Activated T-cell treated with anti-CD3 and anti-CD28 coated beads, Interleukin-2, amount 50 U/mL, for 72 hours (primary cell): ENCODE data around the gene CELF1. TPM values are rescaled to one million over a fixed set of nuclear protein-coding genes. Genes with fewer than 3 reads are reported as not detected.
A peak's percentile ranks its signal among the peaks of the same experiment; 100 is the strongest.
"Not testable (repeated sequence)": the region's sequence is repeated elsewhere in the genome, so short reads cannot be mapped to it uniquely, and the experiment has no call there.

Experiments used
- ATAC-seq, 2 donors: fragments of 150-1000 bp; cut with Tn5 transposase; replicated peaks in 1 of 2; 2 replicates each; pipeline ENCODE4 v1.10.0; 2021; ENCODE audit warnings: moderate library complexity in 2 of 2, mild to moderate bottlenecking in 1 of 2
- DNase-seq, 2 donors: peaks; one replicate each; pipeline ENCODE4 v3.0.0; 2021 to 2022; ENCODE audit warnings: mixed read lengths in 1 of 2
- H3K27ac Mint-ChIP-seq: one replicate; pipeline ENCODE4 v1.8.0; 2022; ENCODE audit warnings: mild to moderate bottlenecking, moderate library complexity, mixed read lengths
- H3K27me3 Mint-ChIP-seq: one replicate; pipeline ENCODE4 v1.8.0; 2022; ENCODE audit warnings: low read depth, mixed read lengths
- H3K36me3 Mint-ChIP-seq, 2 donors: one replicate each; pipeline ENCODE4 v1.8.0; 2022; ENCODE audit warnings: mixed read lengths in 2 of 2, mild to moderate bottlenecking in 1 of 2; ENCODE audit not compliant: insufficient read depth in 2 of 2
- H3K4me1 Mint-ChIP-seq: one replicate; pipeline ENCODE4 v1.8.0; 2022; ENCODE audit warnings: low read depth, mixed read lengths
- H3K4me3 Mint-ChIP-seq, 2 donors: one replicate each; pipeline ENCODE4 v1.8.0; 2022; ENCODE audit warnings: mild to moderate bottlenecking in 2 of 2, mixed read lengths in 2 of 2, moderate library complexity in 2 of 2
- H3K9me3 Mint-ChIP-seq, 2 donors: one replicate each; pipeline ENCODE4 v1.8.0; 2022; ENCODE audit warnings: mixed read lengths in 2 of 2
- total RNA-seq, 2 donors: library from RNA; stranded (reverse); gene quantifications; one replicate each; pipeline ENCODE4 v1.2.3, GENCODE V29; 2022

CELF1 gene
- total RNA-seq, 2 donors from 2014 or later: 128 to 149 TPM

DNA sequence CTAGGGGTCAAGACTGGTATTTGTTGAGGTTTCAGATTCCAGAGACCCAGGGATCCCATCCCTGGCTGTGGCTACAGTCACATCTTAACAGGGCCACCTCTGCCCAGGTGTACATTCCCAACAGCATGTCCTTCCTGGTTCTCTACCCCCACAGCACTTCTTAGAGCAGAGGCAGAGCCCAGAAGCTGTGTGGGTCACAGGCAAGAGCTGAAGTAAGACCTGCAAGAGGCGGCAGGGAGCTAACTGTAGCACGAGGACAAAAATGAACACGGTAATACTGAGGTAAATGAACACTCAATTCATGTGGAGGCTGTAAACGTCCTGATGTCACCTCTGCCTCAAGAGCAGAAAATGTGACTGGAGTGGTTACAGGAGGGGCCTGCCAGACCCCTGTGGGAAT is 82.3 kb downstream of the CELF1 start:
- H3K36me3 Mint-ChIP-seq: peaks cover 4 to 38% of the 10 kb centered on the region in 2 donors
- ATAC-seq: no peak

DNA sequence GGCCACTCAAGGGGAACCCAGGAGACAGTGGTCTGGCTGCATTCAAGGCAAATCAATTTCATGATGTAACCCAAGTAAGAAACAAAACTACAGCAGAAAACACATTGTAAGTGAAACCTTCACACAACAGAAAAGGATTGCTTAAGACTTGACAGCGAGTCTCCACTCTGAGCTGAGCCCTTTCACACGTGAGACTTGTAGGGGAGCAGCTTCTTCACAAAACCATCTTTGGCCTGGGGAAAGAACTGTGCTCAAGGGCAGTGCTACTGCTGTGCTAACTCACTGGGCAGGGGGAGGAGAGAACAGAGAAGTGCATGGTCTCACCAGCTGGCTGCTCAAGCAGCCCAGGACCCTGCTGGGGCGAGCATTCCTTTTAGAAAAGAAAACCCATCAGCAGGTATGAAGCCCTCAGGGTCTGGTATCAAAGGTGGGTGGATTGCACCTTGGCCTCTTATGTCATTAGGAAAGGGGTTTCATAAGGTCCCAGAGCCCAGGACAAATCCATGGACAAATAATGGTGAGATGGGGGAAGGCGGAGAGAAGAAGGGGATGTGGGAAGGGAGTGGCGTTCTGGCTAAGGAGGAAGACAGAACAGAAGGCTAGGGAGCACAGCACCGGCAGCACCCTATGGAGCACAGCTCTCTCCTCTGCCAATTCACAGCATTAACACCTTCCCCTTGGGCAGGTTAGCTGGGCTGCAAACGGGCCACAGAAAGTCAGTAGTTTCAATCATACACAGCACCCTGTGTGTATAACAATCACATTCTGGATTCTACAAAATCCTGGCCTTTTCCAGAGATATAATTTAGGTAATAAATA is 83.4 kb downstream of the CELF1 start:
- Mint-ChIP-seq H3K4me1 (peaks cover 10% of the 10 kb centered on the region), H3K4me3 (no peak overlapping the region), H3K27ac (peak overlapping the region; percentile 72), H3K27me3 (no peaks in the 10 kb centered on the region), H3K9me3 (no peaks in the 10 kb centered on the region), H3K36me3 (peaks cover 4 to 34% of the 10 kb centered on the region in 2 donors)
- peak in 1 of 2 donors; percentile 23 for ATAC-seq
- DNase-seq: no peak

More for the DNA sequence above, 82.3 kb downstream of the CELF1 start:
- Mint-ChIP-seq H3K4me1 (peaks cover 10% of the 10 kb centered on the region), H3K27ac (peak overlapping the region; percentile 20), H3K27me3 (no peaks in the 10 kb centered on the region), H3K4me3 (no peak overlapping the region), H3K9me3 (no peaks in the 10 kb centered on the region)
- no peak for DNase-seq

DNA sequence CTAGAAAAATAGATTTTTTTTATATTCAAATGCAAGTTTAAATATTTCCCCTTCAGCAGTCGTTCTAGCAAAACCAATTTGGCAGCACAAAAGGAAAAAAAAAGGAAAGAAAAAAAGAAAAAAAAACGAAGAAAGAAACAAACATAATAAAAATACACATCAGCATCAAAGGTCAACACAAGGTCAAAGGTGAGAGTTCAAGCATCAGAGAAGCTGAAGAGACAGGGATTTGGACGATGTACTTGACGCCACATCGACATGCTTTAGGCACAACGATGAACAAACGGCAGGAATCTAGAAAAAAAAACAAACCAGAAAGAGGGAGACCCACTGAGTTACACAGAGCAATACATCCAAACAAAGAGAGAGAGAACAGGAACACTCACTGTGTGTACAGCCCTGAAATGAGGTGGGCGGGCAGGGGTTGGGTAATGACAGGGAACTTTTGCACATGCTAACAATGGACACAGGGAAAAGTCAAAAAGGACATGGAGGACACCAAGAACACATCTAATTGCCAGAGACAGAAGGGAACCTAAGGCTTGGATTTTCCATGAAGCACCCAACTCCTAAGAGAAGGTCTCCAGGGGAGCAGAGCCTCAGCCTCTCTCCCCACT is 84.2 kb downstream of the CELF1 start:
- ATAC-seq: no peak
- H3K9me3 Mint-ChIP-seq: no peaks in the 10 kb centered on the region
- peaks cover 0 to 30% of the 10 kb centered on the region in 2 donors for H3K36me3 Mint-ChIP-seq

DNA sequence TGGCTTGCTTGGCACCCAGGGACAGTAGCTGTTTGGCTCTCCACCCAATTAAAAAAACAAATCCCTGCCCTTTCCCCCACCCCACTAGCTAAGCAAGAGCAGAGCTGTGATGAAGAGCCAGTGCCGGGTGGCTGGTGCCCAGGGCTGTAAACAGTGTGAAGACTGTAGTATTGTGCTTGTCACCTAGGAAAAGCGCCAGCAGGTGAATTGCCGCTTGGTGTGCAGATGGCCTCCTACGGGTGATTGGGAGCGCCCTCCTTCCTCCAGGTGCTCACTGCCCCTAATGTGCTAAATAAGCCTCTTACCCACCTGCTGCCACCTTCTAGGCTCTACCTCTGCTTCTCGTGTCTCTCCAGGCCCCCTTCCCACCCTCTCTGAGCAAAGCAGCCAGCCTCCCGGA is 85.6 kb downstream of the CELF1 start:
- no peaks in the 10 kb centered on the region for H3K9me3 Mint-ChIP-seq
- no peaks in the 10 kb centered on the region for H3K27me3 Mint-ChIP-seq
- H3K27ac Mint-ChIP-seq: peak overlapping the region; percentile 89
- H3K4me1 Mint-ChIP-seq: peaks cover 10% of the 10 kb centered on the region
- ATAC-seq (no peak), DNase-seq (no peak)
- H3K36me3 Mint-ChIP-seq: peaks cover 0 to 24% of the 10 kb centered on the region in 2 donors
- no peak overlapping the region for H3K4me3 Mint-ChIP-seq

More for the DNA sequence above, 84.2 kb downstream of the CELF1 start:
- no peaks in the 10 kb centered on the region for H3K27me3 Mint-ChIP-seq
- peaks cover 10% of the 10 kb centered on the region for H3K4me1 Mint-ChIP-seq
- DNase-seq: no peak
- peak overlapping the region; percentile 89 for H3K27ac Mint-ChIP-seq
- no peak overlapping the region for H3K4me3 Mint-ChIP-seq

DNA sequence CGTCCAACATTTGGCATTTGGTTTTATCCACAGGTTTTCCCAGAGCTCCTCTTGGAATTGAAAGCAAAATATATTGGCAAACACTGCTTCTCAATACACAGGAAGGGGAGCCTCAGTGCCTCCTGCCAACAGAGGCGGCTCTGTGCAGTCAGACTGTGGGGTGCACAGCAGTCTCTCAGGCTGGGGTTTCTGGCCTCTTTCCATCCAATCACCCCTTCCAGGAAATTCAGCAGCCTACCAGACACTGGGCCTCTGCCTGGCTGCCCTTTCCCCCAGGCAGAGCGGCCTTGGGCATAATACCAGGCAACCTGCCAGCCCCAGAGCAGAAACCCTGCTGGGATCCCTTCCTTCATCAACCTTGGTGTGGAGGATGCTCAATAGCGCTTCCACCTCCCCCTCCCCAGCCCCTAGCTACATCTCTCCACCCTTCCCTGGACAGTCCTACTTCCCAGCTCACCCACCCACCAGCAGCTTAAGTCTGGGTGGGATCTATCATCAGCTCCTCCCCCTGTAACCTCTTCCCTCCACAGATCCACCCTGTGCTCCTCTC is 86.2 kb downstream of the CELF1 start:
- ATAC-seq (no peak), DNase-seq (no peak)
- H3K27me3 Mint-ChIP-seq: no peaks in the 10 kb centered on the region
- H3K4me3 Mint-ChIP-seq: no peak overlapping the region
- H3K36me3 Mint-ChIP-seq: peaks cover 0 to 23% of the 10 kb centered on the region in 2 donors
- H3K27ac Mint-ChIP-seq: peak overlapping the region; percentile 91
- peaks cover 10% of the 10 kb centered on the region for H3K4me1 Mint-ChIP-seq
- no peaks in the 10 kb centered on the region for H3K9me3 Mint-ChIP-seq

DNA sequence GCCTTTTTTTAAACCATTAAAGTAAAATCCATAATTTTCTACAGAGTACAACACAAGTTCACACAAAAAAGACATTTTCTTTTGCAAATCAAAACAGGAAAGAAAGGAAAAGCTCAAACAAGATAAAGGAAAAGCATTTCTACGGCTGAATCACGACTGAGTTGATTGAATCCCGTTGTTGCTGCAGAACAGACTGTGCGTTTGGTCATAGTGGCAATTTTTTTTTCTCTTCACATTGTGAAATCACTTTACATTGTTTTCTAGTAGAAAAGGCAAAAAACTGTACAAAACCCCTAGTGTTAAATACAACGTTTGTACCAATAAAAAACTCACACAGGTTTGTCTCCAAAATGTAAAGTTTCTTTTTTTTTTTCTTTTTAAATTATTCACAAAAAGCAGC is 86.7 kb downstream of the CELF1 start:
- DNase-seq: no peak
- Mint-ChIP-seq H3K27ac (peak overlapping the region; percentile 91), H3K36me3 (peaks cover 0 to 18% of the 10 kb centered on the region in 2 donors), H3K9me3 (no peaks in the 10 kb centered on the region), H3K27me3 (no peaks in the 10 kb centered on the region), H3K4me1 (peaks cover 10% of the 10 kb centered on the region), H3K4me3 (no peak overlapping the region)
- ATAC-seq: no peak

DNA sequence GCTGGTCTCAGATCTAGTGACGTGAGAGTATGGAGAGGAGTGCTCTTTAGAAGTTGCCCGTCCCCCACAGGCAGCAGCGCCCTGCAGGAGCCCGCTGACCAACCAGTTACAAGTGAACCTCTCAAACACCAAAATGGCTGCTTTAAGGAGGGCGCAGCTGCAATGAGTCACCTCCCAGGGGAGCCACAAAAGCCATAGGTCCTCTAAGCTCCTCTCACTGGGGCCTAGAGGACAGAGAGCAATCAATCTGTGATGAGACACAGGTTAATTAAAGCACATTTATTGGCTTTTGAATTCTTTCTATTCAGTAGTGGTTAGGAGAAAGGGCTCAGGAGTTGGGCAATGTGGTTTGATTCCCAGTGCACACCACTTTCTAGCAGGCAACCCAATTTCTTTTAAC is 88.4 kb downstream of the CELF1 start:
- Mint-ChIP-seq H3K4me3 (no peak overlapping the region), H3K9me3 (no peaks in the 10 kb centered on the region), H3K4me1 (peaks cover 10% of the 10 kb centered on the region), H3K27ac (no peak overlapping the region), H3K27me3 (no peaks in the 10 kb centered on the region), H3K36me3 (peaks cover 0 to 10% of the 10 kb centered on the region in 2 donors)
- DNase-seq: no peak
- ATAC-seq: no peak

DNA sequence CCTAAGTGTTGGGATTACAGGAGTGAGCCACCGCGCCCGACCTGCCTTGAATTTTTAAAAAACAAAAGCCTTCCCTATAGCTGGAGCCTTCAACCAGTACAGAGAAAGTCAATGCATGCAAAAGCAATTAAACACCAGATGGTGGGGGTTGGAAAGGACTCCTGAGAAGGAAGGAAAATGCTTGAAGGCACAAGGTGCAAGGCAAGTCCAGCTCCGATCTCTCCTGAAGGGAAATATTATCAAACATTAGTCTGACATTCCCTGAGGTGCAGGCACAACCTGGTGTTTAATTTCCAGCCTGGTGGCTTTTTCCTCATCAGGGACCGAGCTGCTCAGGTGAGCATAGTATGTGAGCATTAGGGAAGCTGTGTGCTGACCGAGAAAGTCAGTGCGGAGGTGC is 91.1 kb downstream of the CELF1 start:
- no peak for ATAC-seq
- peak overlapping the region; percentile 2 for H3K27ac Mint-ChIP-seq
- no peak for DNase-seq
- no peaks in the 10 kb centered on the region for H3K4me1 Mint-ChIP-seq
- no peaks in the 10 kb centered on the region for H3K9me3 Mint-ChIP-seq
- no peak overlapping the region for H3K4me3 Mint-ChIP-seq
- no peaks in the 10 kb centered on the region for H3K27me3 Mint-ChIP-seq
- no peaks in the 10 kb centered on the region for H3K36me3 Mint-ChIP-seq

DNA sequence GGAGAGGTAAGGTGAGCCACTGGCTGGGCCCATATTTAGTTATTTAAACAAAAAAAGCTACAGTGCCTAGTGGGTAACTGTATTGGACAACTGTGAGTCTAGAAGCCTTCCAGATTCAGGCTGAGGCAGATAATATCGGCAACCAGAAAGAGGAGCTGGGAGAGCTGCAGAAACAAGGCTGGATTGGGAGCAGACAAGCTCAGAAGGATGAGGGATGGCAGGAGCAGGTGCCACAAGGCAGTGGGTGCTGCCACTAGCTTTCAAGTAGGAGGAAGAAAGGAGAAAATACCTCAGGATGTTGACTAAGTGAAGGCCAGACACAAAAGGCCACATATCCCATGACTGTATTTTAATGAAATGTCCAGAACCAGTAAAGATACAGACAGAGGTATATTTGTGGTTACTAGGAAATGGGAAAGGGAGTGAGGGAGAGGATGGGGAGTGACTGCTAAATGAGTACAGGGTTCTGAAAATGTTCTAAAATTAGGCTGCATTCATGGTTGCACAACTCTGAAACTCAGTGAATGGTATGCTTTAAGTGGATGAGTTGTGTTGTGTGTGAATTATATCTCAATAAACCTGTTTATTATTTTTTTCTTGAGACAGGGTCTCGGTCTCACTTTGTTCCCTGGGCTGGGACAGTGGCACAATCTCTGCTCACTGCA is 92.2 kb downstream of the CELF1 start:
- no peaks in the 10 kb centered on the region for H3K9me3 Mint-ChIP-seq

DNA sequence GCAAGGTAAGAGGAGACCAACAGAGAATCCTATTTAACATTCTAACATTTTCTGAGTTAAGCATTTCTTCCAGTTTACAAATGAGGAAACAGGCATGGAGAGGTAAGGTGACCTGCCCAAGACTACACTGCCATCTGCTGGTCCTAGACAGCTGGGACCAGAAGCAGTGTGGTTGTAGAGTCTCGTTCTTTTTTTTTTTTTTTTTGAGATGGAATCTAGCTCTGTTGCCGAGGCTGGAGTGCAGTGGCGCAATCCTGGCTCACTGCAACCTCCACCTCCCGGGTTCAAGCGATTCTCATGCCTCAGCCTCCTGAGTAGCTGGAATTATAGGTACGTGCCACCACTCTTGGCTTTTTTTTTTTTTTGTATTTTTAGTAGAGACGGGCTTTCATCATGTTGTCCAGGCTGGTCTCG is 98.7 kb downstream of the CELF1 start:
- not testable (repeated sequence) for H3K27me3 Mint-ChIP-seq, H3K9me3 Mint-ChIP-seq, H3K4me3 Mint-ChIP-seq, H3K27ac Mint-ChIP-seq, H3K4me1 Mint-ChIP-seq, H3K36me3 Mint-ChIP-seq
- DNase-seq (peak; percentile 60 to 72), ATAC-seq (peak; percentile 84 to 90)

More for the DNA sequence above, 92.2 kb downstream of the CELF1 start:
- Mint-ChIP-seq H3K4me3 (no peak overlapping the region), H3K4me1 (no peaks in the 10 kb centered on the region), H3K36me3 (no peaks in the 10 kb centered on the region), H3K27me3 (no peaks in the 10 kb centered on the region), H3K27ac (no peak overlapping the region)
- ATAC-seq (no peak), DNase-seq (no peak)

DNA sequence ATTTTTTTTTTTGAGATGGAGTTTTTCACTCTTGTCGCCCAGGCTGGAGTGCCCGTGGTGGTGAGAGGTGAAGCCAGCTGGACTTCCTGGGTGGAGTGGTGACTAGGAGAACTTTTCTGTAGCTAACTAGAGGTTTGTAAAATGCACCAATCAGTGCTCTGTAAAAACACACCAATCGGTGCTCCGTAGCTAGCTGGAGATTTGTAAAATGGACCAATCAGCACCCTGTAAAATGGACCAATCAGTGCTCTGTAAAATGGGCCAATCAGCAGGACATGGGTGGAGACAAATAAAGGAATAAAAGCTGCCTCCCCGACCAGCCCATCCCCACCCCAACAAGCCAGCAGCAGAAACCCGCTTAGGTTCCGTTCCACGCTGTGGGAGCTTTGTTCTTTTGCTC is 99.6 kb downstream of the CELF1 start:
- no peak overlapping the region for H3K4me3 Mint-ChIP-seq
- H3K9me3 Mint-ChIP-seq: no peaks in the 10 kb centered on the region
- no peaks in the 10 kb centered on the region for H3K36me3 Mint-ChIP-seq
- H3K27ac Mint-ChIP-seq: no peak overlapping the region
- no peak for DNase-seq
- peaks cover 5% of the 10 kb centered on the region for H3K4me1 Mint-ChIP-seq
- no peaks in the 10 kb centered on the region for H3K27me3 Mint-ChIP-seq
- ATAC-seq: no peak

DNA sequence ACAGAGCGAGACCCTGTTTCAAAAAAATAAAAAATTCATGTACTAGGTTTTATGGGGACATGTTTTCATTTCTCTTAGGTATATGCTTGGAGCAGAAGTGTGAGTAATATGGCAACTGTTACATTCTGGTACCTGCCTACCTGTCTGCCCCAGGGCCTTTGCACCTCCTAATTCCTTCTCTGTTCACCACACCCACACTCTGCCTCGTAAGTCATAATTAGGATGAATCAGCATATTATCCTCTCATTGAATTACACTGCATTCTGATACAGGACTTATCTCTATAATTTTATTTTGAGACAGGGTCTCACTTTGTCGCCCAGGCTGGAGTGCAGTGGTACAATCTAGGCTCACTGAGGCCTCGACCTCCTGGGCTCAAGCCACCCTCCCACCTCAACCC is 100.9 kb downstream of the CELF1 start:
- no peaks in the 10 kb centered on the region for H3K9me3 Mint-ChIP-seq
- H3K4me3 Mint-ChIP-seq: no peak overlapping the region
- H3K4me1 Mint-ChIP-seq: peaks cover 5% of the 10 kb centered on the region
- ATAC-seq (no peak), DNase-seq (no peak)
- H3K27me3 Mint-ChIP-seq: no peaks in the 10 kb centered on the region
- H3K27ac Mint-ChIP-seq: no peak overlapping the region
- no peaks in the 10 kb centered on the region for H3K36me3 Mint-ChIP-seq

DNA sequence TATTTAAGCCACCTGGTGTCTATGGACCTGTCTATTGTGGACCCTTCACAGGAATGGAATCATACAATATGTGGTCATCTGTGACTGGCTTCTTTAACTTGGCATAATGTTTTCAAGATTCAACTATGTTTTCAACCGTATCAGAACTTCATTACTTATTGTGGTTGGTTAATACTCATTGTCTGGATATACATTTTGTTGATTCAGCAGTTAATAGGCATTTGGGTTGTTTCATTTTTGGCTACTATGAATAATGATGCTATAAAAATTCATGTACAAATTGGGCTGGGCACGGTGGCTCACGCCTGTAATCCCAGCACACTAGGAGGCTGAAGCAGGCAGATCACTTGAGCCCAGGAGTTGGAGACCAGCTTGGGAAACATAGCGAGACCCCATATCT is 101.5 kb downstream of the CELF1 start:
- no peaks in the 10 kb centered on the region for H3K9me3 Mint-ChIP-seq

More for the DNA sequence above, 101.5 kb downstream of the CELF1 start:
- Mint-ChIP-seq H3K4me3 (no peak overlapping the region), H3K27me3 (no peaks in the 10 kb centered on the region), H3K36me3 (no peaks in the 10 kb centered on the region), H3K4me1 (peaks cover 5% of the 10 kb centered on the region), H3K27ac (no peak overlapping the region)
- DNase-seq (no peak), ATAC-seq (no peak)
